ENCODE results near the gene VAPA.

Gene VAPA

DNA sequence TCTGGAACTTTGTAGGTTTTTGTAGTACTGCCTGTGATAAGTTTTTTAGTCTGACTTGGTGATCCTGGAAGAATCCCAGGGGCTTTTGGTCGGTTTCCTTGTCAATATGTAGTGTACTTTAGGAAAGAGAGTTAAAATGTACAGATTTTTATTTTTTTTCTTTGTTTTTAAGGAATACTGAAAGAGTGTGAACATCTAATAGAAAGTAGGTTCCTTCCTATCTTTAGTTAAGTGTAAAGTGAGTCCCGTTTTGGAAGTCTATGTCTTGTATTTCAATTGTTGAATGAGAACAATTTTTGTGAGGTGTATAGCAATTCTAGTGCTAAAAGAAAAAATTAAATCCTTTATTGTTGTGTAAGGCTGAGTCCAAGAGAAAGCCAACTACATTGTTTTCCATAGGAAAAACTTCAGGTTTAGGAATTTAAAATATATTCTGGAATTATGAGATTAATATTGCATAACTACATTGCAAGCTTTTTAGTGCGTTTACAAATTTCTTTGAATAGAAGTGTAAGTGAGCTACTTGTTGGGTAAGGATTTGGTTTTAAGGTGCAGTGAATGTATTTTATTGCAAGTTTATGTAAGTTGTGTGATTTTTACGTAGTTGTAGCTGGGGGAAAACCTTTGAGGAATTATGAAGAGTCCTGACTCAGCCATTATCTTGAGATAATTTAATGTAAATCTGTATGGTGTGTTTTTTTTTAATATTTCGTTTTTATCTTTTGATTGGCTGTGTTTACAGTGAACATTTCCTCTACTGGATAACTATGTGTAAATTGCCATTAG lies 1.7 kb downstream of the VAPA start:
- DNase-seq = no peak

DNA sequence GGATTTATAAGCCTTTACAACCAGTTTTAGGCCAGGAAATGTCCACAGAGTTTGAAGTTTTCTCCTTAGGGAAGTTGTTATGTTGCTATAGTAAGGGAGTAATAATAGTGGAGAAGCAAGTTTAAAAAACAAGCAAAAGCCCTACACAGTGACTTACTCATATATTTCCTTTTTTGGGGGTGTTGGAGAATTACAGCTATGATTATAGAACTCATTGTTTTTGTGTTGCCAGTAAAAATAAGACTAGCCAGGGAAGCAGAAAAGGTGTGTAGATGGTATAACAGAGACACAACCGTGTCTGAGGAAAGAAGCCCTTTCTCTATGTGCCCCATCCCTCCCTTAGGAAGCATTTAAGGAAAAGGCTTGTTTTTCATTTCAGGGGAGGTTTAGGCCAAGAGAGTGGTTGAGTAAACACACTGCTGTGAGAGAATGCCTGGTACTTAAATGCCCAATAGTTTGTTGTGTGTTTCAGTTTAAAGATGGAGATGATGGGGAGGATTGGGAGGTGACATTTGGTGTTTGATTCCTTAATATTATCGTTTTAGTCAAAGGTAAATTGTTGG lies 2.3 kb downstream of the VAPA start:
- DNase-seq = no peak

DNA sequence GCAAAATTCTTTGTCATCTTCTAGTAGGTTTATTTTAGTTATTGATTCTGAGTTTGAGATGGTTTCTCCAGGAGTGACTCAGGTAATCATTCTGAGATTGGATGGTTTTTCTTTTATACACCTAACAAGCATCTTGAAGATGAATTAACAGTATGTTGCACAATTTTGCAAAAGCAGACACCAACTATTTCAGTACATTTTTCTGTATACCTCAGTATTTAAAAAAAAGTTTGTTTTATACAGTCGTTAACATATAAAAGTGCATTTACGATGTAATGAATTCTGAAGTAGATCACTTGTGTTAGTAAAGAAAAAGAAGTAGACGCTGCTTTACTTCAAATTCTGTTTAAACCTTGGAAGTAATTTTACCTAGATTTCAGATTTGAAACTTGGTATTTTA lies 3.0 kb downstream of the VAPA start:
- no peak for DNase-seq

DNA sequence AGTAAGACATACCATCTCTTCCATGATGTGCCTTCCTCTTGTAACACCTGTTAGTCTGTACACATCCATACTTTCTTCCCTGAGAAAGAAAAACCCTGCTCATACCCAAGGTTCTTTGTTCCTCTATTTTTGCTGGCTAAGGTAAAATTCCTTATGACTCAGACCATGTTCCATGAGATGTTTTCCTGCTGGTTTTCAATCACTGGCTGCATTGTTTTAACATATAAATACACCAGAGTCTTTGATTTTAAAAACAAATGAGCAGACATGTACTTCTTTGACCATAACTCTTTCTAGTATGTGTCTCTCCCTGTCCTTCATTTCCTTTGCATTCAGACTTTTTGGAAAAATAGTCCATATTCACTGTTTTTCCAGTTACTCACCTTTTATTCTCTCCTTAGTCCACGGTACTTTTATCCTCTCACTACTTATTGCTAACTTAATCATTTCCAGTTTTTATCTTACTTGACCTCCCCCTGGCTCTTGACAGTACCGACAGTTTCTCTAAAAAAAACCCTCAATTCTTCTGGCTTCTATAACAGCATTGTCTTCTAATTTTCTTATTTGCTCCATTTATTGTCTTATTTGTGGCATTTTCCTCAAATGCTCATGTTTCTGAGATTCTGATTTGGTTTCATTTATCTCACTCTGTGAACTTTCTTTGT lies 4.3 kb downstream of the VAPA start:
- DNase-seq = no peak

DNA sequence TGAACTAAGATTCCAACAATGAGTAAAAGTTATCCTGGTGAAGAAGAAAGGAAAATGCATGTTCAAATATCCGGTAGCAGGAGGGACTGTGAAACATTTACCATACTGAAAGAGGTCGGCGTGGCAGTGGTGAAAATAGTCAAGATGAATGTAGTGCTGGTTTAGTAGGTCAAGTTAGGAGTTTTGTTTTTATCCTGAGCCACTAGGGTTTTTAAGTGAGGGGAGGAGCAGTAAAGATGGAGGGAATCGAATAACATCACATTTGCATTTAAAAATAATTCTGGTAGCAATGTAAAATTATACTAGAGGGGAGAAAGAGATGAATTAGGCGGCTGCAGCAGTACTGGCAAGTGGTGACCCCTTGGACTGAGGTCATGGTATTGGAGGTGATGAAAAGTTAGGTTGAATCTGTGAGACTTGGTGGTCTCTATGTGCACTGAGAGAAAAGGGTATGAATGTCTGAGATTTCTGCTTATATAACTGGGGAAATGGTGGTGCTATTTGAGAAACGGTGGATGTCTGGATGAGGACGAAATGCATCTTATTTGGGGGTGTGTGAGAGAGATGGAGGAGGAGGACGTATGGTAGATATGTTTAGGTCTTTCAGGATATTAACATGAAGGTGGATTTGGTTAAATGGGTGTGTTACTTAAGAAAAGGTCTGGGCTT lies 5.9 kb downstream of the VAPA start:
- DNase-seq = no peak

DNA sequence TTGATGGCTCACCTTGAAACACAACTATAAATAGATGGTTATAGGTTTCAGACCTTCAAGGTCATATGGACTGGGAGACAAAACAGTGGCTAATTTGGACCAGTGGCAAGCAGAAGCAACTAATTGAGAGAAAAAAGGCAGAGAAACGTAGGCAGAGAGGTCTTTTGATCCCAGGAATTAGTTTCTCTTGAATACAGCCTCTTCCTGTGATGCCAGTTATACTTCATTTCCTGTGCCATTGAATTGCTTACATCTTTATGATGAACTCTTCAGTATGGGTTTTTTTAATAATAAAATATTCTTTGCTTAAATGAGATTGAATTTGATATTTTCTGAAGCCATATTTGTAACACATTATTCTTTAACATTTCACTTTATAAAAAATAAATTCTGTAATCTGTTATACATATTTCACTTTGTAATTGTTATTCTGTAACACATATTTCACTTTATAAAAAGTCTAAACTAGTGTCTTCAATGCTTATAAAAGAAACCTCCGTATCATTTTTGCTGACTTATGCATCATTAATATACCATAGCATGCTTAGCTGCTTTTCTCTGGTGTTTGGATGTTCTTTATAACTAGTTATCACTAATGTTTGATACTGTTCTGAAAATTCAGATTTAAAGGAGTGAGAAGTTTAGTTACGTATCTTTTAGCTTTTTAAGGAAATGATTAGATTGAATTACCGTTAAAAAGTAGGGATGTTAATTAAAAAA lies 8.9 kb downstream of the VAPA start:
- DNase-seq = no peak

DNA sequence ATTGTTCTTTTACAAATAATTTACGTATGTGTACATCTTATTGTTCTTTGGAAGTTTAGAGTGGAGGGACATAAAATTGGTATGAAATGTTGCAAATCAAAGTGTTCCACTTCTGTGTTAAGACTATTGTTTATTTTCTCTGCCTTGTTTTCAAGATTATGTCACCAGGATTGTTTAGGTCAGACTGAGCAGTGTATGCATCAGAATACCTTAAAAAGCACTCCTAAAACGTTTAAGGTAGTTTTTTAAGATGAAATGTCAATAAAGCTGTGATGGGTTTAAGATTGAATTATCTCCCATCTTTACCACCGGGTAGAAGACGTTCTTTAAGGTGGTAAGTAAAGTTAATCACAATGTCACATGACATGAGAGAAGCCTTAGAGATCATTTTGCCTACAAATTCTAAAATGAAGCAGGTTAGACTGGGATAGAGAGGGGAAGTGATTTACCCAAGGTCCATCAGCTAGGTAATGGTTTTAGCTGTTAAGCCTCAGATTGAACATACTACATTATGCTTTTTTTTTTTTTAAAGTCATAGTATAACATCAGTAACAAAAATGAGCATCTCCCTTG lies 10.6 kb downstream of the VAPA start:
- no peak for DNase-seq

DNA sequence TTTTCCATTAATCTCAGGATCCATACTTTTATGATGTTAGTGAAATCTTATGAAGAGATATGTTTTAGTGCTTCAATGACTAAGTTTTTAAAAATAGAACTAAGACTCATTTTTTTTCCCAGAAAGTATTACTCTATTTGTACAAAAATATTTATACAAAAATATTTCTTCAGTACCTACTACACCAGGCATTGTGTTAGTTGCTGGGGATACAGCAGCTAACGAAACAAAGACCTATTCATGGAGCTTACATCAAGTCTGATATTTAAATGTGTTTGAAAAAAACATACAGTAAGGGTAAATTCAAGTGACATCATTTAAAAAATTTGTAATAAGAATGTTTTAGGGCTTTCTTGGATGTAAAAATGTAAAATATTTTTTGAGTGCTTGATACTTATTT lies 11.6 kb downstream of the VAPA start:
- DNase-seq = no peak

DNA sequence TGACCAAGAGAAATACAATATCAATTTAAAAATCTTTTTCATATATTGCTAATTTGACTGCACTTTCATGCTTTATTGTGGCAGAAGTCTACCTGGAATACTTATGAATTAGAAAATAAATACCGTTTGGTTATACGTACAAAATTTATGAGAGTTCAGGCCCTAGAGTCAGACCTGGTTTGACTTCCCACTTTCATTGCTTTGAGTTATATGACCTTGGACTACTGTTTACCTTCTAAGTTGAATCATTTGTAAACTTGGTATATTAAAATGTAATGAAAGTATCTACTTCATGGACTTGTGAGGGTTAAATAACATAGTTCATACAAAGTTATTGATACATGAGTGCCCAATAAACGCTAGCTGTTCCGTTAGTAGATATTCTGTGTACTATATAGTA lies 12.0 kb downstream of the VAPA start:
- no peak for DNase-seq

DNA sequence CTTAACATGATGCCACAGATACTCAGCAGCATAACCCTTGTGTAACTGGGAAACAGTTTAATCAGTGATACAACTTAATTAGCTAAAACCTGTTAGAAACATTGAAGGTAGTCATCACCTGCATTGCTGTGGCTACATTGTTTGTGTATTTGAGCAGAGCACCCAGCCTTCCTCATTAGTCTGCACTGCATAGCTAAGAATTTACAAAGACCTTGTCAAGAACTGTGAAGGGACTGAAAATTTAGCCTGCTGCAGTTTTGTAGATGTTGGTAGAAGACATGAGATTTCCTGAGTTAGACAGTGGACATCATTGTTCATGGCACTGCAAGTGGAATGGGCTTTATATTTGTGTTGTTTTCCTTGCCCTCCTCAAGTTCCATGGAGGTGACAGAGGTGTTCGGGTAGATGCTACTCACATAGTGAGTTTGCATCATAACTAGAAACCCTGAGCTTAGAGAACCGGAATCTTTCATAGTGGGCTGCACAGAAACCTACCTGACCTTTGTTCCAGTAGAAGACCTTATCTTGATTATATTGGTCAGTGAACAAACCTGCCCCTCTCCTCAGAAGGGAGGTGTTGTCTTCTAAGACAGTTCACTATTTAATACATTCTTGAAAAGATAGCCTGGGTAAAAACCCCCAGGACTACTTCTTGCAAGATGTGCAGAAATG lies 12.5 kb downstream of the VAPA start:
- DNase-seq = no peak

DNA sequence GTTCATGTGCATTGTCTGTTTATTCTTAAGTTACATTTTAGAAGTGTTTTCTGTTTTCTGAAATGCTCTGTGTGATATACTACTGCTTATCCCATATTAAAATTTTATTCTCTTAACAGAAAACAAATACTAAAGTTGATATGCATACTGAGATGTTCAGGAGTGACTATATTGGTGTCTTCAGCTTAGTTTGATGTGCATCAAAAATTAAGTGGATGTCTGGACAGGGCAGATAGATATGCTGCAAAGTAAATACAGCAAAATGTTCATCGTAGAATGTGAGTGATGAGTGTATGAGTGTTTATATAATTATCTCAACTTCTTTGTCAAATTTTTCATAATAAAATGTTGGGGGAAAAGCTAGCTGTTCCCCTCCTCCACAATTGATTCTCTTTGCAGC lies 13.2 kb downstream of the VAPA start:
- DNase-seq = no peak

DNA sequence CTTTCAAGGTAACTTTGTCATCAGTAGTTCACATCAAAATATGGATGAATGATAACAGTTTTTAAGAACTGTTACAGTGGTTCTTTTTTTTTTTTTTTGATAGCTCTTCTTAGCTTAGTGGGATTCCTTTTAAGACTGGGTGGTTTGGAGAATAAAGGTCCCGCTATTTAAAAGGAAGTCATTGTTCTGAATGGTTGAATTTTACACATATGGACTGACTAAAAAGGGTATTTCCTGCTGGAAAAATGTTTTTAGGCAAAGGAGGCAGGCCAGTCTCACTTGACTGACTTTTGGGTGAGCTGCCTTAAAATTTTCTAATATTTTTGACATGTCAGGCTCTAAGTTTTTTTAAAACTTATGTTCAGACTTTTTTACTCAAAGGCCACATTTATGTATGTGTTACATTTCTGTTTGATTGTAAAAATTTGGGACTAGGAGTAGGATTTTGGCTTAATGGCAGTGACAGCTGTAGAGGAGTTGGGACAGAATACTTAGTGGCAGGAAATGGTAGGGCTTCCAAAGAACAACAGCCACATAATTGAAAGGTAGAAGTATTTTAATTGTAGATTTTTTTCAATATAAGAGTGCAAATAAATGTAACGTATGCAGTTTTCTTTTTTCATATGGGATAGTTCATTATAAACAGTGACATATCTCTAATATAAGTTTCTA lies 13.7 kb downstream of the VAPA start:
- DNase-seq = no peak

DNA sequence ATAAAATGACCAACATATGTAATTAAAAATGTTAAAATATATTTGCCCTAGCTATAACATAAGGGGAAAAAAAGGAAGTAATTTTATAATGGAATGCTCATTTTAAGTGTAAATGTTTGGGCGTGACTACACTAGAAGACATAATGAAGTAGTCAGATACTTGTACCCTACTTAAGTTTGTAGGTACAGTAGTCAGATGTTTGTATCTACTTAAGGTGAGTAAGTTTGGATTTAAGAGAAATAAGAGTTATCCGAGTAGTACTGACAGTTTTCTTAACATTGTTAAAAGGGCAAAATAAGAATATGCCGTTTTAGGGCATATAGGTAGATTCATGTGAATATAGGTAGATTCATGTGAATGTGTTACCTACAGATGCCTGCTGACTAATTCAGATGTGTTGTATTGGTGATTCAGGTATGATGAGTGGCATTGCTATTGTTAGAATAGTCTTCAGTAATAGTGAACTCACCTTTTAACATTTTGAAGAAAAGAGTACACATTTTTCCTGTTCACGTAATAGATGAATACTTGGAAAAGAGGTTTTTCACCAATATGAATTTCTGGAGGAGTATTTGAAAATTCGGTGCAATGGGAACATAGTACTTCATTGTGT lies 14.9 kb downstream of the VAPA start:
- no peak for DNase-seq

DNA sequence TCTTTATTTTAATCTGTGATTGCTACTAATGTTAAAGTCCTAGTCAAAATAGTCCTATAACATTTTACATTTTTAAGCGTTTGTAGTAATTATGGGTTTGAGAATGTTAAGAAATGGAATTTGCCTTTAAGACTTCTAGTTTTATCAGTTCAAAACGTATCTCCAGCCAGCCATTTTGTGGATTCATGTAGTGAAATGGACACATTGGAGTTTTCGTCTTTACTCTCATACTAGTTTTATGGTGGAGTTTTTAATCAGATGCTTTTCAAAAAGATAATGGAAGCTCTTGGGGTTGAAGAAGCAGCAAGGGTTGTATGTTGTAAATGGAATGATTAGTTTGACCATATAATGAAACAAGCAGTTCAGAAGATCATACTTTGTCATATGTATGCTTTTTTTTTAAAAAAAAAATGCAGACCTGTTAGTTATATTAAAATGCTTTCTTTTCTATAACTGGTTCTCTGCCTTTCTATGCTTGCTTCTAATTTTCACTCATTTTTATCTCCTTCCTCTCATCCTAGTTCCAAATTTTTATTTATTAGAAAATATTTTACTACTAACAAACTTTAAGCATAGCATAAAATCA lies 16.6 kb downstream of the VAPA start:
- DNase-seq = no peak

DNA sequence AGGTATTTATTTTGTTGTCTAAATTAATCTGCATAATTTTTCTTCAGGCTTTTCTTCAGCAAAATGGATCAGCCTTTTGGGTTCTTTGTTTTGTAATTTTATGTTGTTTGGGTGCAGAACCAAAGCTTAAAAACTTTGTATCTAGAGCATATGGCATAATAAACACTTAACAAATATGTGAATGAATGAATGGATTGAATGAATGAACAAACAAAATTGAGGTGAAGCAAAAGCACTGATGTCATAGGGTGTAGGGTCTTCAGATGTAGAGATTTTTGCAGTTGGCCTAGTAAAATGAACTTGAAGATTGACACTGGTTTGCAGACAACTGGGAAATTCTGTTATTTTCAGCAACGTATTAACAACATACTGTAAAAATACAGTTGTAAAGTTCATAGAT lies 17.3 kb downstream of the VAPA start:
- no peak for DNase-seq

DNA sequence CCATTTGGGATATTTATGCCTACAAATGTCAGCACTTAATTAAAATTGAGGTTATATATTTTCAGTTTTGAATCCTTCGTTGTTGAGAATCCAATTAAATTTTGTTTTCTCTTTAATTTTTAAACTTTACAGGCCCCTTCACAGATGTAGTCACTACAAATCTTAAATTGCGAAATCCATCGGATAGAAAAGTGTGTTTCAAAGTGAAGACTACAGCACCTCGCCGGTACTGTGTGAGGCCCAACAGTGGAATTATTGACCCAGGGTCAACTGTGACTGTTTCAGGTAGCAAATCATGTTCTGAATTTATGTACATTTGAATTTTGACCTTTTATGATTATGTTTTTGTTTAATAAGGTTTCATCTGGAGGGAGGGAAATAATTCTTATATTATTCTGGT lies 17.9 kb downstream of the VAPA start:
- no peak for DNase-seq

DNA sequence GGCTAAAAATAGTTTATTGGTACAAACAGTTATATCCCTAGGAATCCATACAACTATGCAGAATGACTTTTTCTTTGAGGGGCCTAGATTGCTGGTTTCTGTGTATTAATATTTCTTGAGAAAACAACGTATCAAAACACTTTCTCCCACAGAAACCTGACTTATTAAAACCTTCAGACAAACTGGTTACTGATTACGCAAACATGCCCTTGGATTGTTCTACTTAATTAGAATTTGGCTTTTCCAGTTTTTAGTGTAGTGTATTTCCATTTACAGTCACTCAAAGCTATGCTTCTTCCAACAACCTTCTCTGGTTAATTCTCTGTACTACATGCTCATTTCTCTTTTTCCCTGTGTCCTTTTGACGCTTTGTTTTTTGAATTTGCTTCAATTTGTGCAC lies 20.0 kb downstream of the VAPA start:
- no peak for DNase-seq

DNA sequence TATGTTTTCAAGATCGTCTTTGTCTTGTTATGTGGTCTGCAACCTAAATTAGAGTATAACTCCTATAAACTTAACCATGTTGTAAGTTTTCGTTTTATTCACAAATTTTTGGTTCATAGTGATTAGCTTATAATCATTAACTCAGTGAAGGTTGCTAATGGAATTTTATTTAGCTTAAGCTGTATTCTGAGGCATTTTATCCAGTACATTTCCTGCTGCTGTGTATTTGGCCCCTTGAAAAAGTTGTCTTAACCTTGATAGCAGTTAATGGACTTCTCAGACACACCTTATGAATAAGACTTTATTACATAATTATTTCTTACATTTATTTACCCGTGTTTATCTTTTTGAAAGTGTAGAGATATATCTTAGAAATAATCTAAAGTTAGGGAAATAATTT lies 20.5 kb downstream of the VAPA start:
- no peak for DNase-seq

DNA sequence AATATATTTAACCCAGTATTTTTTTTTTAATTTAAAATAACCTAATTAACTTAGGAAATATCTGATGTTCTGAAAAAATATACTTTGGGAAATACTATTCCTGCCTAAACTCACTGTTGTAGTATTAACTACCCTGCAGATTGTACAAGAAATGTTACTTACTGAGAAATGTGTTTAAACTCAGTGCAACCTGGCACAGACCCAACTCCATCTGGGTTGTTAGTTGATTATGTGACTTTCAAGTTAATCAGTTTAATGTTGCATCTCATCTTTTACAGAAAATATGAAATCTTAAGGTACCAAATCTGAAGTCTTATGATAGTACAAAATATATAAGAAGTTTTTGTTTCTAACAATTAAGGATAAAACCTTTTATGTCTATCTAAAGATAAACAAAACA lies 27.3 kb downstream of the VAPA start:
- no peak for DNase-seq

DNA sequence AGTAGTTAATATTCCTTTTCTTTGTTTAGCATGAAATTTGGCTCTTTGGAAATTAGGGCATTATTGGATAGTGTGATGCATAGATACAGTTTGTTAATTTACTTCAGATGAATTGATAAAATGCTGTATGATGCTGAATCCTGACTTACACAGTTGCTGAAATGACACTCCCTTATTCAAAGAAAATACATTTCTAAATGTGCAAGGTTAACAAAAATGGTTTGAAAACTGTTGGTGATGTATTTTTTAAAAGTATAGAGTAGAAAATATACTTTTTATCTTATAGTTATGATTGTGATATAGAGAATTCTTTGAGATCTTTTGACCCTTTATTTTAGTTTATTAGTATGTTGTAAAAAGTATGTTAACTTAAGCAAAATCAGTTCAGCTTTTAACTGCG lies 27.8 kb downstream of the VAPA start:
- no peak for DNase-seq

DNA sequence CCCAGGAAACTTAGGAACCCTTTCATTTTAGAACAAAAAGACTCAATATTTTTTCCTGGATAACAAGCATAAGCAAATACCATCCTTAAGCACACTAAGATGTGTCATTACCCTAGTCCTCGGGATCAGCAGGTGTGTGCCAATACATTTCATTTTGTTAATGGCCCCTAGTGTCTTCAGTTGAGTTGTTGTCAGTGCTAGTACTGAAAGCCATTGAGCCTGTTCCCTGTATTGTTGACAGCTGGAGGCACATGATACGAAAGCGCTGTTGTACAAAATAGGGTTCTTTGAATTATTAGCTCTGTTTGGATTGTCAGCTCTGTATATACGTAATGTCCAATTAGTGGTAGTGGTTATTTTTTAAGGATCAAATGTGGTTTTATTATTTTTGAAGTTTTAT lies 29.5 kb downstream of the VAPA start:
- DNase-seq = no peak
